Measurements from ENCODE around the gene COA4.

The COA4 gene

DNA sequence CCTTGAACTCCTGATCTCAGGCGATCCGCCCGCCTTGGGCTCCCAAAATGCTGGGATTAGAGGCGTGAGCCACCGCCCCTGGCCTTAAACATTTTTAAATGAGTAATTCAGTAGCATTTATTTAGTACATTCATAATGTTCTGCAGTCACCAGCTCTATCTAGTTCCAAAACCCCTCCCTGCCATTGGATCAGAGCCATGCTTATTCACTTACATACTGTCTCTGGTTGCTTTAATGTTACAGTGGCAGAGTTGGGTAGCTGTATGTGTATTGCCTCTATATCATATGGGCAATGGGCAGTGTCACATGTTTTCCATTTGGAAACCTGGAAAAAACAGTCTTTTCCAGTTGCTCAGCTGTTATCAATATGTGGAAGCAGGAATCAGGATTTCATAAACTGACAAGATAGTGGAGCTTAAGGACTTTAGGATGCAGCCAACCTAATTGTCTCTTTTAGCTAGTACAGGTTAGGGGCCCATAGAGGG lies 10.5 kb downstream of the COA4 start:
- no peak for DNase-seq (ENCODE audit: low read depth)

- no peak for DNase-seq (ENCODE audit: low read depth)
These were observed 13.7 kb downstream of the COA4 start for GRCh38 chr11:73862986-73863385.

DNA sequence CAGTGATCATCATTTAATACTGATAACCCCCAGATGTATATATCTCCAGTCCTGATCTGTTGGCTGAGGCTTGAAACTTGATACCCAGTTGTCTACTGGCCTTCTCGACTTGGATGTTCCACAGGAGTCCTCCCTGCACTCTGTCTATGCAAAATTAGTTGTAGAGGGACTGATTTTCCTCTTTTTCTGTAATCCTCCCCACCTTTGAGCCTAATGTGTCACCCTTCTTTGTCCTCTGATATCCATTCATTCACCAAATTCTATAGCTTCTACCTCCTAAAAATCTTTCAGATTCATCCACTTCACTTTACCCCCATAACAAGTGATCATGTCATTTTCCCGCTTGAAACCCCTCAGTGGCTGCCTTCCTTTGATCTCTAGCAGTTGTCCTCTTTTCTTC lies 16.4 kb downstream of the COA4 start:
- no peak for DNase-seq (ENCODE audit: low read depth)

- no peak for DNase-seq (ENCODE audit: low read depth)
These were observed 17.0 kb downstream of the COA4 start for GRCh38 chr11:73859671-73860070.

DNA sequence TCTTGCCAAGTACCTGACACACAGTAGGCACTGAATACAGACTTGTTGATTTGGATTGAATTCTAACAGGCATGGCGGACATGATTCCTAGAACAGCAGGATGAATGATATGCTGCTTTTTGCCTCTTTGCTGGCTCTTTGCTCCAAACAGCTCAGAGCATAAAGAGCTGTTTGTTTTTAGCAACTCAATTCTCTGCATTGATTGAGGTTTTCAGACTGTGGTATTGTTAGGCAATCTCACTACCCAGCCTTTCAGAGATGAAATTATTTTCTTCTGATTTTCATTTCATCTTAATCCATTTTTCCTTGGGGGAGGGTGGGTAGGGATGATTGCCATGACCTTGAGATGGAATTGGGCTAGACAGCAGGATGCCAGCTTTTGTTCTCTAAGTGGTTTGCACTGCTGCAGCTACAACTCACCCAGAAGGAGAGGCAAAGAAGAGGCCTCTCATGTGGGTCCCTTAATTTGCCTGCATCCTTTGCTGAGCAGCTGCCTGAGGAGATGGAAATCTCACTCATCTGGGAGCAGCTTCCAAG lies 20.5 kb downstream of the COA4 start:
- no peak for DNase-seq (ENCODE audit: low read depth)

- DNase-seq (ENCODE audit: low read depth) = no peak
These were observed 22.0 kb downstream of the COA4 start for GRCh38 chr11:73854680-73855079.

DNA sequence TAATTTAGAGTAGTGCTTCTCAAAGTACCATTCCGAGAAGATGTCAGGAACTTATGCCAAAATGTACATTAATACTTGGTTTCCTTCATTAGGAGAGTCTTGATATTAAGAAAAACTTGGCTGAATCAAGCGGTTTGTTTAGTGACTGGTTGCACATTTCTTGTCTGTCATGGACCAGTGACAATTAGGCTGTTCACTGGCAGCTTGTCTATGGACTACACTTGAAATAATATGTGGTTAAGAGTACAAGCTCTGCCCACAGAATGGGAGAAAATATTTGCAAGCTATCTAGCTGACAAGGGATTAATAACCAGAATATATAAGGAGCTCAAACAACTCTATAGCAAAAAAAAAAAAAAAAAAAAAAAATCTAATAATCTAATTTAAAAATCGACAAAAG lies 24.6 kb downstream of the COA4 start:
- no peak for DNase-seq (ENCODE audit: low read depth)

GRCh38 chr11:73851046-73851764 lies 25.4 kb downstream of the COA4 start:
- no peak for DNase-seq (ENCODE audit: low read depth)

DNA sequence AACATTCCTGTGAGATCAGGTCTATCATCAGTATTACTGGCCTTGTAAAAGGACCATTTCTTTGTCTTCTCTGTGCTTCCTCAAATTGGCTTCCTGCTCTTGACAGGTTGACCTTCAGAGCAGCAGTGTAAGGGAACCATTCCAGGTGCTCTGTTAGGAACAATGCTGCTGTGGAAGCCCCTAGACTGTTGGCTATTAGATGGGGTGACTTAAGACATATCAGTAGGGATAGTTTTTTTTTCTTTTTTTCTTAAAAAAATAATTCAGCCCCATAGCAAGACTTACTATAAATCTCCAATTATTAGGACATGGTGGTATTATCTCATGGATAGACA lies 37.6 kb downstream of the COA4 start:
- no peak for DNase-seq (ENCODE audit: low read depth)

GRCh38 chr11:73838443-73839122 lies 38.1 kb downstream of the COA4 start:
- no peak for DNase-seq (ENCODE audit: low read depth)

DNA sequence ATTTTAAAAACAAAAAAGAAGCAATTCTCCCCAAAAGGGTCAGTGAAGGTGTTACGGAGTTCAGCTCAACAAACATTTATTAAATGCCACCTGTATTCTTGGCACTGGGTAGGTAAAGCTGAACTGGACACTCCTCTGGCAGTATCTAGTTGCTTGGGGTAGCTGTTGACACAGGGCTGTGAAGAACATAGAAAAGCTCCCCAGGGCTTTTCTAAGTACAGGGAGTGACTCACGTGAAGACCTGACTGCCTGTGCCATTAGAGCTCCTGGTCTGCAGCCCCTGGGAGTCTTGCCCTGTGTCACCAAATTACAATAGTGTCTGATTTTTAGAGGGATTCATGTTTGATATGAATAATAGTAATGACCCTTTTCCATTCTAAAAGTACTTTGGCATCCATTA lies 43.6 kb downstream of the COA4 start:
- DNase-seq (ENCODE audit: low read depth) = no peak

DNA sequence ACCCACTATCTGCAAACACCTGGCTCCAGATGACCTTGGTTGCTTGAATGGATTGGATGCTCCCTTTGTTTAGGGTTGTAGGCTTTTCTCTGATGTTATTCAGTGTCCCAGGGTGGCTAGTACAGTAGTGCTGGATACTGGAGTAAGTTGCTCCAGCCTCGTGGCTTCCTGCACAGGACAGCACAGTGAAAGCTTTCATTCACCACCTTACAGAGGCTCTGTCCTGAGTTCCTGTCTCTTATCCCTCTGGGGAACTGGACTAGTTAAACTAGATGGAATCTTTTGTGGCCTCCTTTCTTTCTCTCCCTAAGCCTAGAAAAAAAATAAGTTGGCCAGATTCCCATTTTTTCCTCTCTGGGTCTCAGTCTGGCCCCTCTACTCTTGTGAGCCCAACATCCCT lies 46.4 kb downstream of the COA4 start:
- DNase-seq (ENCODE audit: low read depth) = no peak
